Measurements from ENCODE around the gene PKD1L1.

GRCh38 chr7:47905076-47905920 lies 43.0 kb downstream of the PKD1L1 start:
- TF ChIP-seq, protein P1, sequence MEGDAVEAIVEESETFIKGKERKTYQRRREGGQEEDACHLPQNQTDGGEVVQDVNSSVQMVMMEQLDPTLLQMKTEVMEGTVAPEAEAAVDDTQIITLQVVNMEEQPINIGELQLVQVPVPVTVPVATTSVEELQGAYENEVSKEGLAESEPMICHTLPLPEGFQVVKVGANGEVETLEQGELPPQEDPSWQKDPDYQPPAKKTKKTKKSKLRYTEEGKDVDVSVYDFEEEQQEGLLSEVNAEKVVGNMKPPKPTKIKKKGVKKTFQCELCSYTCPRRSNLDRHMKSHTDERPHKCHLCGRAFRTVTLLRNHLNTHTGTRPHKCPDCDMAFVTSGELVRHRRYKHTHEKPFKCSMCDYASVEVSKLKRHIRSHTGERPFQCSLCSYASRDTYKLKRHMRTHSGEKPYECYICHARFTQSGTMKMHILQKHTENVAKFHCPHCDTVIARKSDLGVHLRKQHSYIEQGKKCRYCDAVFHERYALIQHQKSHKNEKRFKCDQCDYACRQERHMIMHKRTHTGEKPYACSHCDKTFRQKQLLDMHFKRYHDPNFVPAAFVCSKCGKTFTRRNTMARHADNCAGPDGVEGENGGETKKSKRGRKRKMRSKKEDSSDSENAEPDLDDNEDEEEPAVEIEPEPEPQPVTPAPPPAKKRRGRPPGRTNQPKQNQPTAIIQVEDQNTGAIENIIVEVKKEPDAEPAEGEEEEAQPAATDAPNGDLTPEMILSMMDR (IDR thresholded peaks at IDR 0.05): no peak
- TF ChIP-seq POLR2A (IDR thresholded peaks at IDR 0.05) (no peak), POLR2AphosphoS5 (IDR thresholded peaks at IDR 0.05) (no peak)

Data from suprapubic skin (tissue), 4 donors.